ENCODE data around the gene FCAMR. TPM values are rescaled to one million over a fixed set of nuclear protein-coding genes. Genes with fewer than 3 reads are reported as not detected.

The FCAMR gene
- total RNA-seq, 3 donors from 2014 or later = 0.41 to 0.98 (median 0.84) TPM

DNA sequence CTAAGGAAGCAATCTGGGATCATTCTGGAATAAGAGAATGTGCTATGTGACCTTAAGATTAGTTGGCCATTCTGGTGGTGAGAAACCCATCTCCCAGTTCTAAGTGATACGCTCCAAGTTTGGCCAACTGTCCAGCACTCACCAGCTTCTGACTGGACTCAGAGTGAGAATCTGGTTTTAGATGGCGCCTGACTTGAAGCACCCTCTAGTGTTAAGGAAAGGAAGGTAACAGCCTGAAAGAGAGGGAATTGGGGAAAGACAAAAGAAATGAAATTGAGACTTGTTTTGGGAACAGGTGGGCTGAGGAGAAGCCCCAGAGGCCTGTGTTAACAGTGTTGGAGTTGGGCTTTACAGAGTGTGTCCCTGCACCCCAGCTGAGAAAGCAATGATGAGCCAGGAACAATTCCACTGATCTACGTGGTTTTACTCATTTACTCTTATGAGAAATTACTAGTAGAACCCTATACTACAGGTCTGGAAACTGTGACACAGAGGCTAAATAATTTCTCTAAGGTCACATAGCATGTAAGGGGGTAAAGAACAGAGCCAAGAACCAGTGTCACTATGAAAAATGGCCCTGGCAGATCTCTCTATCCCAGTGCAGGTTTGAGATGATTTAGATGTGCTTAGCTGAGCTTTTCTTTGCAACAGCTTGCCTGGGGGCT is 9.3 kb upstream of the FCAMR start:
- Histone ChIP-seq H3K4me1 (ENCODE audit: low read depth) (peaks cover 8% of the 10 kb centered on the region), H3K36me3 (ENCODE audit: low read depth) (no peaks in the 10 kb centered on the region), H3K4me3 (no peak overlapping the region), H3K9me3 (no peaks in the 10 kb centered on the region)
- intact Hi-C loops (cut with DNase I, micrococcal nuclease) = no loop called here
- TF ChIP-seq, protein P1, sequence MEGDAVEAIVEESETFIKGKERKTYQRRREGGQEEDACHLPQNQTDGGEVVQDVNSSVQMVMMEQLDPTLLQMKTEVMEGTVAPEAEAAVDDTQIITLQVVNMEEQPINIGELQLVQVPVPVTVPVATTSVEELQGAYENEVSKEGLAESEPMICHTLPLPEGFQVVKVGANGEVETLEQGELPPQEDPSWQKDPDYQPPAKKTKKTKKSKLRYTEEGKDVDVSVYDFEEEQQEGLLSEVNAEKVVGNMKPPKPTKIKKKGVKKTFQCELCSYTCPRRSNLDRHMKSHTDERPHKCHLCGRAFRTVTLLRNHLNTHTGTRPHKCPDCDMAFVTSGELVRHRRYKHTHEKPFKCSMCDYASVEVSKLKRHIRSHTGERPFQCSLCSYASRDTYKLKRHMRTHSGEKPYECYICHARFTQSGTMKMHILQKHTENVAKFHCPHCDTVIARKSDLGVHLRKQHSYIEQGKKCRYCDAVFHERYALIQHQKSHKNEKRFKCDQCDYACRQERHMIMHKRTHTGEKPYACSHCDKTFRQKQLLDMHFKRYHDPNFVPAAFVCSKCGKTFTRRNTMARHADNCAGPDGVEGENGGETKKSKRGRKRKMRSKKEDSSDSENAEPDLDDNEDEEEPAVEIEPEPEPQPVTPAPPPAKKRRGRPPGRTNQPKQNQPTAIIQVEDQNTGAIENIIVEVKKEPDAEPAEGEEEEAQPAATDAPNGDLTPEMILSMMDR (IDR thresholded peaks at IDR 0.05) = no peak
- ATAC-seq = peak; percentile 78
- DNase-seq = peak in 1 of 3 donors; percentile 47

DNA sequence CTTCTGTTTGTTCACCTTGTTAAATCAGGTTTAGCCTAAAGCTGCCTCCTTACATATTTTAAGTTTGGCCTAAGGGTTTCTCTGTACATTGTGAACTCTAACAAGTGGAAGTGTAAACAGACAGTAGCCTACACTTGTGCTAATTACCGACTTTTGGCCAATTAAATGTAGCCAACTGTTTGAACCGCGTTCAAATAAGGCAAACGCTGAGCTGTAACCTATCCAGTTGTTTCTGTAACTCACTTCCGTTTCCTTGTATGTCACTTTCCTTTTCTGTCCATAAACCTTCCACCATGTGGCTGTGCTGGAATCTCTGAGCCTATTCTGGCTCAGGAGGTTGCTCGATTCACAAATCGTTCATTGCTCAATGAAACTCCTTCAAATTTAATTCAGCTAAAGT is 8.0 kb upstream of the FCAMR start:
- Histone ChIP-seq H3K4me3 (no peak overlapping the region), H3K9me3 (no peaks in the 10 kb centered on the region), H3K4me1 (ENCODE audit: low read depth) (peaks cover 14% of the 10 kb centered on the region), H3K36me3 (ENCODE audit: low read depth) (no peaks in the 10 kb centered on the region)
- DNase-seq (peak in 1 of 3 donors; percentile 58), ATAC-seq (peak; percentile 80)
- TF ChIP-seq, protein P1 (IDR thresholded peaks at IDR 0.05) = no peak
- intact Hi-C loops (cut with DNase I, micrococcal nuclease) = no loop called here

GRCh38 chr1:206975306-206975705 is 5.0 kb upstream of the FCAMR start:
- H3K9me3 ChIP-seq = no peaks in the 10 kb centered on the region
- peaks cover 38% of the 10 kb centered on the region for H3K4me1 ChIP-seq (ENCODE audit: low read depth)
- intact Hi-C loops (cut with DNase I, micrococcal nuclease) = no loop called here
- DNase-seq (peak in 1 of 3 donors; percentile 82), ATAC-seq (peak; percentile 28)
- H3K4me3 ChIP-seq = no peak overlapping the region
- TF ChIP-seq, protein P1 (IDR thresholded peaks at IDR 0.05) = no peak
- no peaks in the 10 kb centered on the region for H3K36me3 ChIP-seq (ENCODE audit: low read depth)

DNA sequence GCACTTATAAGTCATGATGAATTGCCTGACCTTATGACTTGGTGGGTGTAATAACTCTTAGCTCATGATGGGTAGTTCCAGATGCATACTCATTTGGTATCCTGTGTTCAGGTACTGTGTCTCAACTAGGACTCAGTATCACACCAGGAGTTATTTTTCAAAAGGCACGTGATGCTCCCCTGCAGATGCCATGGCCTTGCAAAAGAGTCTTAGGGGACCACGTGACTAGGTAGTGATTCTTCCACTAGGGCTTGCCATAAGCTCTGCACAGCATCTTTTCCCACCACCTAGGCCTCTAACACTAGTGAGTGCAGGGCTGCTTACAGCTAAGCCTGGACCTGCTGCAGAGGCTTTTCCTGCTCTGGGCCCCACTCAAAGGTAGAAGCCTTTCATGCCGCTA is 3.9 kb upstream of the FCAMR start:
- DNase-seq (peak in 1 of 3 donors; percentile 2), ATAC-seq (no peak)
- H3K4me3 ChIP-seq = no peak overlapping the region
- H3K9me3 ChIP-seq = no peaks in the 10 kb centered on the region
- peaks cover 46% of the 10 kb centered on the region for H3K4me1 ChIP-seq (ENCODE audit: low read depth)
- intact Hi-C loops (cut with DNase I, micrococcal nuclease) = no loop called here
- H3K36me3 ChIP-seq (ENCODE audit: low read depth) = no peaks in the 10 kb centered on the region
- TF ChIP-seq, protein P1 (IDR thresholded peaks at IDR 0.05) = no peak

- ATAC-seq = peak; percentile 60
These were observed 2.5 kb upstream of the FCAMR start for GRCh38 chr1:206972728-206973127.

More at GRCh38 chr1:206972728-206973127, 2.5 kb upstream of the FCAMR start:
- Histone ChIP-seq H3K4me1 (ENCODE audit: low read depth) (peaks cover 51% of the 10 kb centered on the region), H3K9me3 (no peaks in the 10 kb centered on the region), H3K4me3 (no peak overlapping the region), H3K36me3 (ENCODE audit: low read depth) (no peaks in the 10 kb centered on the region)
- intact Hi-C loops (cut with DNase I, micrococcal nuclease) = no loop called here
- DNase-seq = peak in 1 of 3 donors; percentile 36
- TF ChIP-seq, protein P1 (IDR thresholded peaks at IDR 0.05) = no peak
